WERI-Rb-1 (cell line): ENCODE data around the gene GTF3C1.
"Not testable (repeated sequence)": the region's sequence is repeated elsewhere in the genome, so short reads cannot be mapped to it uniquely, and the experiment has no call there.

Experiments
- DNase-seq: peaks from one replicate; pipeline ENCODE4 v3.0.0-alpha.2; 2020
- H3K27ac ChIP-seq: fragments of 250-450 bp; sonication (Bioruptor Pico); 2 replicates; pipeline ENCODE4 v1.5.1; 2020; ENCODE audit warnings: mild to moderate bottlenecking, moderate library complexity
- H3K27me3 ChIP-seq: fragments of 250-450 bp; sonication (Bioruptor Pico); 2 replicates; pipeline ENCODE4 v1.5.1; 2021; ENCODE audit warnings: mild to moderate bottlenecking, low read depth, moderate library complexity; ENCODE audit not compliant: insufficient read depth, severe bottlenecking
- H3K36me3 ChIP-seq: fragments of 250-450 bp; sonication (Bioruptor Pico); 2 replicates; pipeline ENCODE4 v1.5.1; 2020; ENCODE audit warnings: mild to moderate bottlenecking, moderate library complexity
- H3K4me3 ChIP-seq: 2 replicates; pipeline ENCODE4 v1.5.1; 2011; ENCODE audit warnings: low read depth, mild to moderate bottlenecking, control low read depth, low read length
- H3K9me3 ChIP-seq: fragments of 250-450 bp; sonication (Bioruptor Pico); 2 replicates; pipeline ENCODE4 v1.5.1; 2021; ENCODE audit warnings: mild to moderate bottlenecking, moderate library complexity; ENCODE audit not compliant: severe bottlenecking
- TF ChIP-seq, protein P1 (sequence below): IDR thresholded peaks from 2 replicates; pipeline ENCODE4 v1.5.1; 2011; ENCODE audit warnings: low read depth, mild to moderate bottlenecking, control low read depth, inconsistent platforms, low read length

The GTF3C1 gene

DNA sequence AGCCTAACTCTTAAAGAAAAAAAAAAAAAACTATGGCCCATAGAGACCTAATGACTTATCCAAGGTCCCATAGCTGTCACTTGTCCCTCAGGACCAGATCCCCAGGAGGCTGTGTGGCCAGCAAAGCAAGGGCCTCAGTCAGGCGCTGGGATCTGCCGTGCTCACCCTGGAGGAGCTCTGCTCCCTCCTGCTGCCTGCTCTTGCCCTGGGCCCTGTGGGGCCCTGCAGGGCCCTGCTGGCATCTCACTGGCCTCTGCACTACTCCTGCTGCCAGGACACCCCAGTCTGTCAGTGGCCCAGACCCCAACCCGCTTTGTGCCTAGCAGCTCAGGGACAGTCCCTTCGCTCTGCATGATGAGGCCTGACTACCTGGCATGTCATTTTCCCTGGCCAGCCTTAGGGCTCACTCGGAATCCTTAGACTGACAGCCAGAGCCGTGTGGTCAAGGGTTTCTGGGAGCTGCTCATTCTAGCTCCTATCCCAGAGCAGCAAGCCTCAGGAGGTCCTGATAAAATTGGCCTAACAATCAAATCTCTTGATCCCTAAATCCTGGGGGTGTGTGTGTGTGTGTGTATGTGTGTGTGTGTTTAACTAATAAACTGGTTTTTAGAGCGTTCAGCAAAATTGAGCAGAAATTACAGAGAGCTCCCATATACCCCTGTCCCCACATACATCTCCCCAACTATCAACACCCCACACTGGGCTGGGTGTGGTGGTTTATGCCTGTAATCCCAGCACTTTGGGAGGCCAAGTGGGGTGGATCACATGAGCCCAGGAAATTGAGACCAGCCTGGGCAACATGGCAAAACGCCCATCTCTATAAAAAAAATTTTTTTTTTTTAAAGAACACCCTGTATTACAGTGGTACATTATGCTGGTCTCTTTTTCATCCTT lies 22.0 kb upstream of the GTF3C1 start:
- H3K9me3 ChIP-seq = no peaks in the 10 kb centered on the region
- H3K27ac ChIP-seq = no peak overlapping the region
- peaks cover 6% of the 10 kb centered on the region for H3K36me3 ChIP-seq
- no peak overlapping the region for H3K4me3 ChIP-seq
- no peak for DNase-seq
- no peaks in the 10 kb centered on the region for H3K27me3 ChIP-seq
- TF ChIP-seq, protein P1, sequence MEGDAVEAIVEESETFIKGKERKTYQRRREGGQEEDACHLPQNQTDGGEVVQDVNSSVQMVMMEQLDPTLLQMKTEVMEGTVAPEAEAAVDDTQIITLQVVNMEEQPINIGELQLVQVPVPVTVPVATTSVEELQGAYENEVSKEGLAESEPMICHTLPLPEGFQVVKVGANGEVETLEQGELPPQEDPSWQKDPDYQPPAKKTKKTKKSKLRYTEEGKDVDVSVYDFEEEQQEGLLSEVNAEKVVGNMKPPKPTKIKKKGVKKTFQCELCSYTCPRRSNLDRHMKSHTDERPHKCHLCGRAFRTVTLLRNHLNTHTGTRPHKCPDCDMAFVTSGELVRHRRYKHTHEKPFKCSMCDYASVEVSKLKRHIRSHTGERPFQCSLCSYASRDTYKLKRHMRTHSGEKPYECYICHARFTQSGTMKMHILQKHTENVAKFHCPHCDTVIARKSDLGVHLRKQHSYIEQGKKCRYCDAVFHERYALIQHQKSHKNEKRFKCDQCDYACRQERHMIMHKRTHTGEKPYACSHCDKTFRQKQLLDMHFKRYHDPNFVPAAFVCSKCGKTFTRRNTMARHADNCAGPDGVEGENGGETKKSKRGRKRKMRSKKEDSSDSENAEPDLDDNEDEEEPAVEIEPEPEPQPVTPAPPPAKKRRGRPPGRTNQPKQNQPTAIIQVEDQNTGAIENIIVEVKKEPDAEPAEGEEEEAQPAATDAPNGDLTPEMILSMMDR = no peak

DNA sequence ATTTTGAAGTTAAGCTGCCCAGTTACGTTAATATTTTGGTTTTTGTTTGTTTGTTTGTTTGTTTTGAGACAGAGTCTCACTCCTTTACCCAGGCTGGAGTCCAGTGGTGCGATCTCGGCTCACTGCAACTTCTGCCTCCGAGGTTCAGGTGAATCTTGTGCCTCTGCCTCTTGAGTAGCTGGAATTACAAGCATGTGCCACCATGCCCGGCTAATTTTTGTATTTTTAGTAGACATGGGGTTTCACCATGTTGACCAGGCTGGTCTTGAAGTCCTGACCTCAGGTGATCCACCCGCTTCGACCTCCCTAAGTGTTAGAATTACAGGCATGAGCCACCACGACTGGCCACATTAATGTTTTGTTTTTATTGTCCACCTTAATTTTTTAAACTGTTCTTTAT lies 21.3 kb upstream of the GTF3C1 start:
- H3K36me3 ChIP-seq, H3K27ac ChIP-seq, H3K4me3 ChIP-seq, H3K9me3 ChIP-seq, DNase-seq, H3K27me3 ChIP-seq: not testable (repeated sequence)

DNA sequence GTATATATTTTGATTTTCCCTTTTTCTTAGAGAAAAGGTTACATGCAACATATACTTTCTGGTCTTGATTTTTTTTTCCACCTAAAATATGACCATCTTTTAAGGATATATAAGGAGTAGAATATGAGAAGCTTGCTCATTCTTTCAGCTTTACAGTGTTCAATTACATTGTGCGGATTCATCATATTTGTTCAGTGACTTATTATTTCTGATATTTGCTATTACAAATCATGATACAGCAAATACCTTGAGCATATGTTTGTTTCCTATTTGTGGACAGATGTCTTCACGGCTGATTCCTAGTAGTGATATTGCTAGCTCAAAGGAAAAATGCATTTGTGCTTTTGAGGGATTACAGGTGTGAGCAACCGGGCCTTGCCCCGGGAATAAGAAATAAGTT lies 18.4 kb upstream of the GTF3C1 start:
- Histone ChIP-seq H3K4me3 (no peak overlapping the region), H3K27ac (no peak overlapping the region), H3K27me3 (no peaks in the 10 kb centered on the region), H3K9me3 (no peaks in the 10 kb centered on the region), H3K36me3 (peaks cover 3% of the 10 kb centered on the region; the same call in 1 of the 2 replicates)
- no peak for DNase-seq
- TF ChIP-seq, protein P1 = no peak

DNA sequence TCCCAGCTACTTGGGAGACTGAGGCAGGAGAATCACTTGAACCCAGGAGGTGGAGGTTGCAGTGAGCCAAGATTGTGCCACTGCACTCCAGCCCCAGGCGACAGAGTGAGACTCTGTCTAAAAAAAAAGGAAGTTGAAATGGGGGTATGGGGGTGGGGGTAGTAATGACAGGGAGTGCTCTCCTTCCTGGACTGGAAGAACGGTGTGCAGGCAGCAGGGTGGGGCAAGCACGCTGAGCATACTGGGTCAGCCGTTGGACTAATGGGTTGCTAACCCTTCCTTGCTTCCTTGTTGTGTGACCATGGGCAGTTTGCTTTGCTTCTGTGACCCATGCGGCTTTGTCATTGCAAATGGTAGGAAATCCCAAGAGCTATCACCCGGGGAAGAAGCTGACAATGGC lies 16.7 kb upstream of the GTF3C1 start:
- H3K27me3 ChIP-seq = no peaks in the 10 kb centered on the region
- H3K36me3 ChIP-seq = peaks cover 3% of the 10 kb centered on the region; the same call in 1 of the 2 replicates
- TF ChIP-seq, protein P1 = no peak
- H3K27ac ChIP-seq = no peak overlapping the region
- no peak for DNase-seq
- no peak overlapping the region for H3K4me3 ChIP-seq
- no peaks in the 10 kb centered on the region for H3K9me3 ChIP-seq

DNA sequence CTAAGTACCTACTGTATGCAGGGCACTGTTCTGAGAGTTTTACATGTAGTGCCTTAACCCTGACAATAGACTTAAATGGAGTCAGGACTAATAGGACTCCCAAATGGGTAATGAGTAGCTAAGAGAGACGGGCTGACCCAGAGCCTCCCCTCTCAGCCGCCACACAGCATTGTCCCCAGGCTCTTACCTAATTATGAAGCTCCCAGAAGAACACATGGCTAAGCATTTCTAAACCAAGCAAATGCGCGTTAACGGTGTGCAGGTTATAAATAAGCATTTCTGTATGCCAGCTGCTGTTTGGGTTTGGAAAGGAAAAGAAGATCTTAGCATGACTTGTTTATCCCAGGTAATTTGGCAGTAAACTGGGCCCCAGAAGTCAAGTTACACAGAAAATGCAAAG lies 14.5 kb upstream of the GTF3C1 start:
- no peaks in the 10 kb centered on the region for H3K9me3 ChIP-seq
- TF ChIP-seq, protein P1 = no peak
- no peaks in the 10 kb centered on the region for H3K27me3 ChIP-seq
- peaks cover 3% of the 10 kb centered on the region; the same call in 1 of the 2 replicates for H3K36me3 ChIP-seq
- no peak for DNase-seq
- no peak overlapping the region for H3K27ac ChIP-seq
- no peak overlapping the region for H3K4me3 ChIP-seq

DNA sequence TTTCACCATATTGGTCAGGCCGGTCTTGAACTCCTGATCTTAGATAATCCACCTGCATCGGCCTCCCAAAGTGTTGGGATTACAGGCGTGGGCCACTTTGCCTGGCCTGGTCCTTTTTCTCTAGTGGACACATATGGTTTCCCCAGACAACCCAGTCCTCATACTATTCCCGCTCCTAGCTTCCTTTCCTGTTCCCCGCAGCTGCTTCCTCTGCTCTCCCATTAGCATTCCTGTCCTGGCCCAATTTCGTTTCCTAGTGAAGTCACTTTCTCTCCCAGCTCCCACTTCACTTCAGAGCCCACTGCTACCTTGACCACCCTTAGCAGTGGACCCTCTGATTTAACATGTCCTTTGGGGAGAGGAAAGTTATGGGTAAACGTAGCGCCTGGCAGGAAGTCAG lies 11.5 kb upstream of the GTF3C1 start:
- H3K4me3 ChIP-seq = no peak overlapping the region
- TF ChIP-seq, protein P1 = no peak
- no peaks in the 10 kb centered on the region for H3K9me3 ChIP-seq
- no peaks in the 10 kb centered on the region for H3K36me3 ChIP-seq
- H3K27me3 ChIP-seq = no peaks in the 10 kb centered on the region
- no peak for DNase-seq
- H3K27ac ChIP-seq = no peak overlapping the region
